Tibial artery (tissue), 4 donors: ENCODE data around the gene DNAH3.
"Not testable (repeated sequence)": the region's sequence is repeated elsewhere in the genome, so short reads cannot be mapped to it uniquely, and the experiment has no call there.

ENCODE experiments used
- DNase-seq, 2 donors: peaks; one replicate each; pipeline ENCODE4 v3.0.0-alpha.2; 2019
- H3K27ac ChIP-seq, 2 donors: fragments of 200-600 bp; sonication (generic) in 1 of 2; 1 replicate in 1 of 2; 2 replicates in 1 of 2; pipeline ENCODE4 v1.5.1; 2018 to 2019; ENCODE audit warnings: mild to moderate bottlenecking in 1 of 2
- H3K27me3 ChIP-seq, 2 donors: fragments of 200-600 bp; sonication (generic) in 1 of 2; one replicate each; pipeline versions ENCODE4 v1.5.1 to v1.6.0; 2016 to 2019
- H3K36me3 ChIP-seq, 3 donors: fragments of 200-600 bp; sonication (generic) in 2 of 3; one replicate each; pipeline ENCODE4 v1.5.1; 2016 to 2019; ENCODE audit warnings: mild to moderate bottlenecking in 2 of 3
- H3K4me1 ChIP-seq, 4 donors: fragments of 200-600 bp; sonication (generic) in 2 of 4; 1 replicate in 3 of 4; 2 replicates in 1 of 4; pipeline ENCODE4 v1.5.1; 2016 to 2019
- H3K4me3 ChIP-seq, 2 donors: fragments of 200-600 bp; sonication (generic) in 1 of 2; 1 replicate in 1 of 2; 2 replicates in 1 of 2; pipeline ENCODE4 v1.5.1; 2018 to 2019; ENCODE audit warnings: mild to moderate bottlenecking in 2 of 2
- H3K9me3 ChIP-seq, 3 donors: fragments of 200-600 bp; sonication (generic) in 1 of 3; one replicate each; pipeline ENCODE4 v1.5.1; 2016 to 2019
- CTCF ChIP-seq, 2 experiments: fragments of 200-600 bp in 1 of 2; fragments of 450-650 bp in 1 of 2; IDR thresholded peaks; one replicate each; pipeline ENCODE4 v1.5.1; 2017 to 2019; ENCODE audit warnings: antibody characterized with exemption in 2 of 2, mild to moderate bottlenecking in 1 of 2, moderate library complexity in 1 of 2
- intact Hi-C: fragments of 100-400 bp; cut with DNase I; formaldehyde crosslinking; loops from one replicate; pipeline ENCODE4 v1.15.0; 2023; ENCODE audit warnings: low total_unique reads

Gene DNAH3

DNA sequence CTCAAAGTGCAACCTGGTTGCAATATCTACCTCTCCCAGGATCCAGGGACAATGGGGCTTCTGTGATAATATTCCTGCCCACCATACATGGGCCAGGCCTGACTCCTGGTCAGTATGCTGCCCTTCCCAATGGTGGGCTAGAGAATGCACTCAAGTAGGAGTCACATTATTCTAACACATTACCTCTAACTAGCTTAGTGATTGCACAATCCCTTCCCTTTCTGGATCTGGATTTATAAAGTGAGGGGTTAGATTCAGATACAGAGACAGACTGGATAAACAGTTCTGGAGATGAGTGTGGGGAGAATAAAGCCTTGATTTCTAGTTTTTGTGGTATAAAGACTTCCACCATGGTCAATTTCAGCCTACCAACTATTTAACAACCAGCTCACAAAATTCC lies 217.1 kb downstream of the DNAH3 start:
- no peak for DNase-seq
- no peaks in the 10 kb centered on the region for H3K36me3 ChIP-seq
- peaks cover 0 to 24% (median 14%) of the 10 kb centered on the region in 4 donors for H3K4me1 ChIP-seq
- intact Hi-C loops, result no loop called here
- H3K4me3 ChIP-seq, result no peak overlapping the region
- H3K27ac ChIP-seq, result no peak overlapping the region
- H3K9me3 ChIP-seq, result no peaks in the 10 kb centered on the region
- no peak for TF ChIP-seq CTCF (IDR thresholded peaks at IDR 0.05)
- no peaks in the 10 kb centered on the region for H3K27me3 ChIP-seq

GRCh38 chr16:20931066-20931600 lies 219.5 kb downstream of the DNAH3 start:
- DNase-seq, result no peak
- Histone ChIP-seq H3K9me3 (no peaks in the 10 kb centered on the region), H3K4me1 (peaks cover 0 to 24% (median 14%) of the 10 kb centered on the region in 4 donors), H3K27me3 (no peaks in the 10 kb centered on the region), H3K27ac (peak overlapping the region; percentile 23 to 75), H3K4me3 (no peak overlapping the region), H3K36me3 (no peaks in the 10 kb centered on the region)
- intact Hi-C loops, result no loop called here
- no peak for TF ChIP-seq CTCF (IDR thresholded peaks at IDR 0.05)

GRCh38 chr16:20930365-20930690 lies 220.3 kb downstream of the DNAH3 start:
- intact Hi-C loops, result no loop called here
- Histone ChIP-seq H3K27ac (peak overlapping the region; percentile 23 to 75), H3K27me3 (no peaks in the 10 kb centered on the region)

GRCh38 chr16:20929676-20930364 lies 220.8 kb downstream of the DNAH3 start:
- intact Hi-C loops, DNase-seq: not testable (repeated sequence)

More at GRCh38 chr16:20930365-20930690, 220.3 kb downstream of the DNAH3 start:
- DNase-seq, result no peak
- peaks cover under 1 to 3% (median 2%) of the 10 kb centered on the region in 3 donors for H3K36me3 ChIP-seq
- no peaks in the 10 kb centered on the region for H3K9me3 ChIP-seq
- no peak overlapping the region for H3K4me3 ChIP-seq
- no peak for TF ChIP-seq CTCF (IDR thresholded peaks at IDR 0.05)
- peaks cover 0 to 24% (median 14%) of the 10 kb centered on the region in 4 donors for H3K4me1 ChIP-seq

GRCh38 chr16:20928774-20929411 lies 221.8 kb downstream of the DNAH3 start:
- Histone ChIP-seq H3K36me3 (peaks cover 6 to 16% (median 10%) of the 10 kb centered on the region in 3 donors), H3K9me3 (no peaks in the 10 kb centered on the region), H3K27ac (peak overlapping the region; percentile 23 to 75), H3K4me1 (peaks cover 0 to 24% (median 14%) of the 10 kb centered on the region in 4 donors), H3K27me3 (no peaks in the 10 kb centered on the region), H3K4me3 (no peak overlapping the region)
- TF ChIP-seq CTCF (IDR thresholded peaks at IDR 0.05), result no peak
- intact Hi-C loops, result no loop called here
- no peak for DNase-seq

More at GRCh38 chr16:20929676-20930364, 220.8 kb downstream of the DNAH3 start:
- peaks cover 0 to 24% (median 14%) of the 10 kb centered on the region in 4 donors for H3K4me1 ChIP-seq
- H3K27me3 ChIP-seq, H3K4me3 ChIP-seq, H3K36me3 ChIP-seq, H3K9me3 ChIP-seq: not testable (repeated sequence)
- H3K27ac ChIP-seq, result peak overlapping the region; percentile 23 to 75

GRCh38 chr16:20925751-20926150 lies 224.9 kb downstream of the DNAH3 start:
- H3K4me1 ChIP-seq, result peaks cover 0 to 16% (median 9%) of the 10 kb centered on the region in 4 donors
- peaks cover 6 to 32% (median 15%) of the 10 kb centered on the region in 3 donors for H3K36me3 ChIP-seq
- no peak overlapping the region for H3K4me3 ChIP-seq
- no peaks in the 10 kb centered on the region for H3K27me3 ChIP-seq
- TF ChIP-seq CTCF (IDR thresholded peaks at IDR 0.05), result no peak
- H3K27ac ChIP-seq, result no peak overlapping the region
- no peaks in the 10 kb centered on the region for H3K9me3 ChIP-seq
- intact Hi-C loops, result no loop called here
- no peak for DNase-seq
